GM10248 (cell line): ENCODE data around the gene AKAP5.
A peak's percentile ranks its signal among the peaks of the same experiment; 100 is the strongest.

ENCODE experiments used
- CTCF ChIA-PET: fragments of 300-600 bp; sonication (Branson Sonifier 250); formaldehyde crosslinking; extraction: SDS; loops from one replicate; lab custom pipeline; 2021; ENCODE audit warnings: antibody characterized with exemption; lab: Yijun Ruan, JAX
- POLR2A ChIA-PET: fragments of 350-650 bp; sonication (Branson Sonifier 250); formaldehyde crosslinking; extraction: SDS; loops from one replicate; lab custom pipeline; 2020; ENCODE audit warnings: antibody characterized with exemption; lab: Yijun Ruan, JAX
- DNase-seq: peaks from one replicate; pipeline ENCODE4 v3.0.0; 2012; ENCODE audit errors: extremely low spot score
- CTCF ChIP-seq: IDR thresholded peaks from 2 replicates; pipeline ENCODE4 v1.5.1; 2012; ENCODE audit warnings: mild to moderate bottlenecking, low read depth; ENCODE audit errors: extremely low read depth, missing control alignments, control extremely low read depth

Gene AKAP5

GRCh38 chr14:64493455-64493854 is 28.2 kb downstream of the AKAP5 start:
- CTCF ChIA-PET: interaction anchor here (1.0 to 1.9 kb wide), 8 partner anchors 8 to 47 kb away, joined by 3 to 8 read pairs (median 4); partner anchors contain the start of gene HSPA2
- POLR2A ChIA-PET: no interaction called here
- DNase-seq: no peak
- no peak for TF ChIP-seq CTCF

GRCh38 chr14:64495252-64495651 is 30.0 kb downstream of the AKAP5 start:
- CTCF ChIA-PET: interaction anchor here (1.0 to 4.4 kb wide), 7 partner anchors 10 to 65 kb away, joined by 3 to 25 read pairs (median 7); no protein-coding TSS in a partner anchor
- no peak for DNase-seq
- no peak for TF ChIP-seq CTCF
- POLR2A ChIA-PET: no interaction called here

GRCh38 chr14:64496764-64497163 is 31.5 kb downstream of the AKAP5 start:
- no peak for TF ChIP-seq CTCF
- ChIA-PET CTCF (interaction anchor here (1.2 to 4.4 kb wide), 5 partner anchors 15 to 67 kb away, joined by 3 to 25 read pairs (median 9); no protein-coding TSS in a partner anchor), POLR2A (no interaction called here)
- DNase-seq: no peak

GRCh38 chr14:64500088-64500487 is 34.8 kb downstream of the AKAP5 start:
- CTCF ChIA-PET: interaction anchor here (0.7 to 3.5 kb wide), 2 partner anchors 11 to 15 kb away, joined by 3 to 24 read pairs; no protein-coding TSS in a partner anchor
- POLR2A ChIA-PET: no interaction called here
- no peak for TF ChIP-seq CTCF
- DNase-seq: no peak

- no peak for TF ChIP-seq CTCF
- POLR2A ChIA-PET: interaction anchor here (0.6 kb wide), 1 partner anchor 14 kb away, joined by 3 read pairs; no protein-coding TSS in a partner anchor
- CTCF ChIA-PET: interaction anchor here (1.0 to 3.5 kb wide), 9 partner anchors 8 to 157 kb away, joined by 3 to 24 read pairs (median 5); partner anchors contain the start of genes HSPA2 and MTHFD1
- DNase-seq: no peak
These were observed 36.3 kb downstream of the AKAP5 start for GRCh38 chr14:64501411-64502171.

- peak; percentile 24 for TF ChIP-seq CTCF
- ChIA-PET POLR2A (no interaction called here), CTCF (interaction anchor here (0.7 to 3.5 kb wide), 9 partner anchors 8 to 158 kb away, joined by 3 to 24 read pairs (median 6); no protein-coding TSS in a partner anchor)
- DNase-seq: no peak
These were observed 37.2 kb downstream of the AKAP5 start for GRCh38 chr14:64502456-64502855.
